Measurements from ENCODE around the gene TGFB1I1. TPM values are rescaled to one million over a fixed set of nuclear protein-coding genes. Genes with fewer than 3 reads are reported as not detected.

Gene TGFB1I1
- total and polyA plus RNA-seq, 2 of the 13 experiments (the other 11 are each of a cell fraction or from before 2014, with no cell fraction given) = 0.80 to 2.9 TPM

DNA sequence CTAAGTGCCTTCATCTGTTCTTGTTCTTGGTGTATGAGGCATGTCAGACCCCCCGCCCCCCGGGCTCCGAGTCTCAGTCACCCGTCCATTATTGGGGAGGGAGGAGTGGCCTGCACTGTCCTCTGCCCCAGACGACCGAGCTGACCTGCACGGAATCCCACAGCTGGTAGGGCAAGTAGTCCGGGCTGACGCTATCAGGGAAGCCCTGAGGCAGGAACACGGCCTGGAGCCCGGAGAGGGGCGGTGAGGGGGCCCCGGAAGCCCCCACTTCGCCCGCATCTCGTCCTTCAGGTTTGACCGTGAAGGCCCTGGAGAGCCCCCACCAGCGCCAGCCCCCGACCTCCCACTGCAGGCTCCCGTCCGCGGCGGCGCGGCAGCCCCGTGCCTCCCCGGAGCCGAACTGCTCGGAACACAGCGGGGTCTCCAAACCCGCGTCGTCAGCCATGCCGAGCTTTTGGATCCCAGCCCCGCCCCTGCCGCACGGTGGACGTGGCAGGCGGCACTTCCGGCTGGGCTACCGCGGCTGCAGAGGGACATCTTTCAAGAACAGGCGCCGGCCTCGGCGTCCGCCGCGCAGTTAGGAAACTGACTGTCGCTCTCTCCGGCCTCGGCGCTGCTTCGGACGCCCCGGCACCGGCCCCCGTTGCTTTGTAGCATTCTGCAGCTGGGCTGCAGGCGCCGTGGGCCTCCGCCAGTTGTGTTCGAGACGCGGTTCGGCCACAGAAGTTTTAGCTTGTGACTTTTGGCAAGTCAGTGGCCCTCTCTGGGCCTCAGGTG lies 36.2 kb downstream of the TGFB1I1 start, which contains the start of gene RUSF1 (continued):
- TF ChIP-seq, protein P1, sequence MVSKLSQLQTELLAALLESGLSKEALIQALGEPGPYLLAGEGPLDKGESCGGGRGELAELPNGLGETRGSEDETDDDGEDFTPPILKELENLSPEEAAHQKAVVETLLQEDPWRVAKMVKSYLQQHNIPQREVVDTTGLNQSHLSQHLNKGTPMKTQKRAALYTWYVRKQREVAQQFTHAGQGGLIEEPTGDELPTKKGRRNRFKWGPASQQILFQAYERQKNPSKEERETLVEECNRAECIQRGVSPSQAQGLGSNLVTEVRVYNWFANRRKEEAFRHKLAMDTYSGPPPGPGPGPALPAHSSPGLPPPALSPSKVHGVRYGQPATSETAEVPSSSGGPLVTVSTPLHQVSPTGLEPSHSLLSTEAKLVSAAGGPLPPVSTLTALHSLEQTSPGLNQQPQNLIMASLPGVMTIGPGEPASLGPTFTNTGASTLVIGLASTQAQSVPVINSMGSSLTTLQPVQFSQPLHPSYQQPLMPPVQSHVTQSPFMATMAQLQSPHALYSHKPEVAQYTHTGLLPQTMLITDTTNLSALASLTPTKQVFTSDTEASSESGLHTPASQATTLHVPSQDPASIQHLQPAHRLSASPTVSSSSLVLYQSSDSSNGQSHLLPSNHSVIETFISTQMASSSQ (IDR thresholded peaks at IDR 0.05; ENCODE audit: low read depth) = peak; percentile 14; the same call in 1 of the 2 replicates
- TF ChIP-seq, protein P1 (CRISPR knock-in tag; IDR thresholded peaks at IDR 0.05; ENCODE audit: borderline replicate concordance) = peak; percentile 87
- TF ChIP-seq ZSCAN12 (CRISPR knock-in tag; IDR thresholded peaks at IDR 0.05) = peak; percentile 85; the same call in 1 of the 2 replicates
- TF ChIP-seq POLR2G (IDR thresholded peaks at IDR 0.05; ENCODE audit: low read depth, low read length) = peak; percentile 98
- peak; percentile 91 for TF ChIP-seq ZNF776 (CRISPR knock-in tag; IDR thresholded peaks at IDR 0.05)
- no peak for TF ChIP-seq SMAD9 (CRISPR knock-in tag; IDR thresholded peaks at IDR 0.05)
- TF ChIP-seq JARID2 (CRISPR knock-in tag; IDR thresholded peaks at IDR 0.05; ENCODE audit: insufficient replicate concordance) = no peak
- peak; percentile 18; the same call in 1 of the 2 replicates for TF ChIP-seq SETDB1 (CRISPR knock-in tag; IDR thresholded peaks at IDR 0.05; ENCODE audit: borderline replicate concordance)
- TF ChIP-seq, protein P2, sequence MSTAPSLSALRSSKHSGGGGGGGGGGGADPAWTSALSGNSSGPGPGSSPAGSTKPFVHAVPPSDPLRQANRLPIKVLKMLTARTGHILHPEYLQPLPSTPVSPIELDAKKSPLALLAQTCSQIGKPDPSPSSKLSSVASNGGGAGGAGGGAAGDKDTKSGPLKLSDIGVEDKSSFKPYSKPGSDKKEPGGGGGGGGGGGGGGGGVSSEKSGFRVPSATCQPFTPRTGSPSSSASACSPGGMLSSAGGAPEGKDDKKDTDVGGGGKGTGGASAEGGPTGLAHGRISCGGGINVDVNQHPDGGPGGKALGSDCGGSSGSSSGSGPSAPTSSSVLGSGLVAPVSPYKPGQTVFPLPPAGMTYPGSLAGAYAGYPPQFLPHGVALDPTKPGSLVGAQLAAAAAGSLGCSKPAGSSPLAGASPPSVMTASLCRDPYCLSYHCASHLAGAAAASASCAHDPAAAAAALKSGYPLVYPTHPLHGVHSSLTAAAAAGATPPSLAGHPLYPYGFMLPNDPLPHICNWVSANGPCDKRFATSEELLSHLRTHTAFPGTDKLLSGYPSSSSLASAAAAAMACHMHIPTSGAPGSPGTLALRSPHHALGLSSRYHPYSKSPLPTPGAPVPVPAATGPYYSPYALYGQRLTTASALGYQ (CRISPR knock-in tag; IDR thresholded peaks at IDR 0.05) = peak; percentile 70
- TF ChIP-seq EHMT2 (IDR thresholded peaks at IDR 0.05; ENCODE audit: borderline replicate concordance, low read depth, low read length) = no peak
- TF ChIP-seq ZNF780A (CRISPR knock-in tag; IDR thresholded peaks at IDR 0.05) = peak; percentile 88
- TF ChIP-seq FOSL1 (CRISPR knock-in tag; IDR thresholded peaks at IDR 0.05; ENCODE audit: borderline replicate concordance) = no peak
- TF ChIP-seq NCOA2 (CRISPR knock-in tag; IDR thresholded peaks at IDR 0.05) = peak; percentile 64
- TF ChIP-seq PPARG (CRISPR knock-in tag; conservative IDR thresholded peaks at IDR 0.05) = 0 out of 2 replicates have a peak, but pooled peaks have one; percentile 12
- TF ChIP-seq, protein P3, sequence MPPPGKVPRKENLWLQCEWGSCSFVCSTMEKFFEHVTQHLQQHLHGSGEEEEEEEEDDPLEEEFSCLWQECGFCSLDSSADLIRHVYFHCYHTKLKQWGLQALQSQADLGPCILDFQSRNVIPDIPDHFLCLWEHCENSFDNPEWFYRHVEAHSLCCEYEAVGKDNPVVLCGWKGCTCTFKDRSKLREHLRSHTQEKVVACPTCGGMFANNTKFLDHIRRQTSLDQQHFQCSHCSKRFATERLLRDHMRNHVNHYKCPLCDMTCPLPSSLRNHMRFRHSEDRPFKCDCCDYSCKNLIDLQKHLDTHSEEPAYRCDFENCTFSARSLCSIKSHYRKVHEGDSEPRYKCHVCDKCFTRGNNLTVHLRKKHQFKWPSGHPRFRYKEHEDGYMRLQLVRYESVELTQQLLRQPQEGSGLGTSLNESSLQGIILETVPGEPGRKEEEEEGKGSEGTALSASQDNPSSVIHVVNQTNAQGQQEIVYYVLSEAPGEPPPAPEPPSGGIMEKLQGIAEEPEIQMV (CRISPR knock-in tag; IDR thresholded peaks at IDR 0.05; ENCODE audit: low read depth) = peak; percentile 100
- TF ChIP-seq, protein P4, sequence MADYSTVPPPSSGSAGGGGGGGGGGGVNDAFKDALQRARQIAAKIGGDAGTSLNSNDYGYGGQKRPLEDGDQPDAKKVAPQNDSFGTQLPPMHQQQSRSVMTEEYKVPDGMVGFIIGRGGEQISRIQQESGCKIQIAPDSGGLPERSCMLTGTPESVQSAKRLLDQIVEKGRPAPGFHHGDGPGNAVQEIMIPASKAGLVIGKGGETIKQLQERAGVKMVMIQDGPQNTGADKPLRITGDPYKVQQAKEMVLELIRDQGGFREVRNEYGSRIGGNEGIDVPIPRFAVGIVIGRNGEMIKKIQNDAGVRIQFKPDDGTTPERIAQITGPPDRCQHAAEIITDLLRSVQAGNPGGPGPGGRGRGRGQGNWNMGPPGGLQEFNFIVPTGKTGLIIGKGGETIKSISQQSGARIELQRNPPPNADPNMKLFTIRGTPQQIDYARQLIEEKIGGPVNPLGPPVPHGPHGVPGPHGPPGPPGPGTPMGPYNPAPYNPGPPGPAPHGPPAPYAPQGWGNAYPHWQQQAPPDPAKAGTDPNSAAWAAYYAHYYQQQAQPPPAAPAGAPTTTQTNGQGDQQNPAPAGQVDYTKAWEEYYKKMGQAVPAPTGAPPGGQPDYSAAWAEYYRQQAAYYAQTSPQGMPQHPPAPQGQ (CRISPR knock-in tag; IDR thresholded peaks at IDR 0.05; ENCODE audit: borderline replicate concordance) = no peak
- TF ChIP-seq, protein P5, sequence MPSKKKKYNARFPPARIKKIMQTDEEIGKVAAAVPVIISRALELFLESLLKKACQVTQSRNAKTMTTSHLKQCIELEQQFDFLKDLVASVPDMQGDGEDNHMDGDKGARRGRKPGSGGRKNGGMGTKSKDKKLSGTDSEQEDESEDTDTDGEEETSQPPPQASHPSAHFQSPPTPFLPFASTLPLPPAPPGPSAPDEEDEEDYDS (CRISPR knock-in tag; IDR thresholded peaks at IDR 0.05) = peak; percentile 93
- TF ChIP-seq CENPT (CRISPR knock-in tag; IDR thresholded peaks at IDR 0.05; ENCODE audit: low read depth) = no peak
- TF ChIP-seq ZSCAN25 (CRISPR knock-in tag; IDR thresholded peaks at IDR 0.05) = no peak; the same call in none of the 2 replicates
